GM19238 (cell line): Measurements from ENCODE around the gene CABP5.

Source experiments
- DNase-seq: peaks from one replicate; pipeline ENCODE4 v3.0.0; 2011; ENCODE audit warnings: low spot score; ENCODE audit not compliant: insufficient read length

CABP5 gene

GRCh38 chr19:48033604-48034003, 10.3 kb downstream of the CABP5 start:
- no peak for DNase-seq

- no peak for DNase-seq
Measured at GRCh38 chr19:48030073-48030472, 13.8 kb downstream of the CABP5 start.

- no peak for DNase-seq
Measured at GRCh38 chr19:48029431-48029830, 14.4 kb downstream of the CABP5 start.

GRCh38 chr19:48025480-48025879, 18.4 kb downstream of the CABP5 start:
- DNase-seq: no peak

- no peak for DNase-seq
Measured at GRCh38 chr19:48023518-48023917, 20.4 kb downstream of the CABP5 start.

GRCh38 chr19:48023011-48023410, 20.9 kb downstream of the CABP5 start:
- no peak for DNase-seq

- no peak for DNase-seq
Measured at GRCh38 chr19:48020686-48021085, 23.2 kb downstream of the CABP5 start.

- DNase-seq: no peak
Measured at GRCh38 chr19:48010932-48011758, 32.7 kb downstream of the CABP5 start.

GRCh38 chr19:48006762-48007161, 37.1 kb downstream of the CABP5 start:
- DNase-seq: no peak

GRCh38 chr19:48004236-48004635, 39.6 kb downstream of the CABP5 start:
- DNase-seq: no peak

- DNase-seq: no peak
Measured at GRCh38 chr19:48000846-48001245, 43.0 kb downstream of the CABP5 start.

- DNase-seq: no peak
Measured at GRCh38 chr19:47998800-47999199, 45.1 kb downstream of the CABP5 start.

GRCh38 chr19:47996230-47996727, 47.6 kb downstream of the CABP5 start:
- DNase-seq: no peak

- DNase-seq: no peak
Measured at GRCh38 chr19:47994209-47994802, 49.6 kb downstream of the CABP5 start, which contains the start of gene ELSPBP1. ELSPBP1 (plus strand) TSS chr19:47994632; CDS start chr19:48008668, 14,036 bp downstream.

- DNase-seq: no peak
Measured at GRCh38 chr19:47992070-47992469, 51.8 kb downstream of the CABP5 start, which contains the start of gene BSPH1. BSPH1 (minus strand) TSS chr19:47992170; CDS start chr19:47992081, 89 bp downstream.

GRCh38 chr19:47991191-47991808, 52.6 kb downstream of the CABP5 start:
- no peak for DNase-seq
